GM12891 (cell line): ENCODE data around the gene IRF8.

Experiments used
- PAX5 ChIP-seq: IDR thresholded peaks from 2 replicates; pipeline ENCODE4 v1.6.1; 2011; ENCODE audit warnings: low read length, moderate library complexity, mild to moderate bottlenecking; ENCODE audit not compliant: insufficient read depth, severe bottlenecking
- POLR2A ChIP-seq: IDR thresholded peaks from 2 replicates; pipeline ENCODE4 v1.6.1; 2011; ENCODE audit warnings: low read depth, low read length, control low read depth
- POLR2AphosphoS5 ChIP-seq: IDR thresholded peaks from 2 replicates; pipeline ENCODE4 v1.6.1; 2011; ENCODE audit warnings: low read depth, low read length, control low read depth
- POU2F2 ChIP-seq: IDR thresholded peaks from 2 replicates; pipeline ENCODE4 v1.6.1; 2011; ENCODE audit warnings: low read depth, mild to moderate bottlenecking, control low read depth, low read length, moderate library complexity
- SPI1 ChIP-seq: IDR thresholded peaks from 2 replicates; pipeline ENCODE4 v1.6.1; 2011; ENCODE audit warnings: low read depth, low read length, control low read depth
- TAF1 ChIP-seq: IDR thresholded peaks from 2 replicates; pipeline ENCODE4 v1.6.1; 2011; ENCODE audit warnings: low read depth, low read length, control low read depth

GRCh38 chr16:85884808-85885463 is 14.0 kb upstream of the IRF8 start:
- no peak for TF ChIP-seq POLR2AphosphoS5
- TF ChIP-seq POLR2A, result no peak
- TF ChIP-seq TAF1, result no peak
- TF ChIP-seq SPI1, result no peak
- no peak for TF ChIP-seq POU2F2
- TF ChIP-seq PAX5, result no peak
